ENCODE data around the gene MAN2C1.
"Not testable (repeated sequence)": the region's sequence is repeated elsewhere in the genome, so short reads cannot be mapped to it uniquely, and the experiment has no call there.

The MAN2C1 gene

GRCh38 chr15:75342221-75342620 is 26.2 kb downstream of the MAN2C1 start:
- no peak for DNase-seq

- no peak for DNase-seq
Measured at GRCh38 chr15:75339531-75340240, 28.7 kb downstream of the MAN2C1 start.

GRCh38 chr15:75338661-75339240 is 29.7 kb downstream of the MAN2C1 start:
- DNase-seq = no peak

GRCh38 chr15:75335705-75336355 is 32.6 kb downstream of the MAN2C1 start, which contains the start of gene COMMD4:
TSS of gene COMMD4 (plus strand) at chr15:75336063. CDS start at chr15:75336090, 27 bp downstream.
- DNase-seq = peak; percentile 93

- no peak for DNase-seq
Measured at GRCh38 chr15:75335313-75335704, 33.1 kb downstream of the MAN2C1 start.

GRCh38 chr15:75333654-75334419 is 34.6 kb downstream of the MAN2C1 start:
- DNase-seq = not testable (repeated sequence)

GRCh38 chr15:75332093-75332492 is 36.3 kb downstream of the MAN2C1 start:
- not testable (repeated sequence) for DNase-seq

GRCh38 chr15:75329571-75329970 is 38.8 kb downstream of the MAN2C1 start:
- DNase-seq = no peak

GRCh38 chr15:75328493-75329314 is 39.7 kb downstream of the MAN2C1 start:
- no peak for DNase-seq

GRCh38 chr15:75327491-75327890 is 40.9 kb downstream of the MAN2C1 start:
- DNase-seq = no peak

GRCh38 chr15:75327005-75327404 is 41.4 kb downstream of the MAN2C1 start:
- DNase-seq = no peak

- no peak for DNase-seq
Measured at GRCh38 chr15:75325922-75326321, 42.5 kb downstream of the MAN2C1 start.

GRCh38 chr15:75321711-75322110 is 46.7 kb downstream of the MAN2C1 start:
- DNase-seq = no peak

GRCh38 chr15:75319231-75319897 is 49.0 kb downstream of the MAN2C1 start:
- DNase-seq = not testable (repeated sequence)

- no peak for DNase-seq
Measured at GRCh38 chr15:75314552-75315290, 53.7 kb downstream of the MAN2C1 start.

- no peak for DNase-seq
Measured at GRCh38 chr15:75313116-75313845, 55.1 kb downstream of the MAN2C1 start.

- DNase-seq = not testable (repeated sequence)
Measured at GRCh38 chr15:75312548-75312947, 55.9 kb downstream of the MAN2C1 start.

GRCh38 chr15:75309711-75310110 is 58.7 kb downstream of the MAN2C1 start:
- DNase-seq = no peak

GRCh38 chr15:75307778-75308390 is 60.5 kb downstream of the MAN2C1 start:
- DNase-seq = peak; percentile 71

- no peak for DNase-seq
Measured at GRCh38 chr15:75306188-75306587, 62.2 kb downstream of the MAN2C1 start.

Measured in NCI-H510A treated with DMSO at 0.1 percent for 48 hours (cell line).